Erythroblast (primary cell): Measurements from ENCODE around the gene KIAA1191.

Experiments
- GATA1 ChIP-seq: IDR thresholded peaks from 2 replicates; pipeline ENCODE4 v1.6.1; 2011; ENCODE audit warnings: low read depth, mild to moderate bottlenecking, control low read depth, low read length, moderate library complexity
- POLR2A ChIP-seq: IDR thresholded peaks from 2 replicates; pipeline ENCODE4 v1.6.1; 2011; ENCODE audit warnings: mild to moderate bottlenecking, low read length

DNA sequence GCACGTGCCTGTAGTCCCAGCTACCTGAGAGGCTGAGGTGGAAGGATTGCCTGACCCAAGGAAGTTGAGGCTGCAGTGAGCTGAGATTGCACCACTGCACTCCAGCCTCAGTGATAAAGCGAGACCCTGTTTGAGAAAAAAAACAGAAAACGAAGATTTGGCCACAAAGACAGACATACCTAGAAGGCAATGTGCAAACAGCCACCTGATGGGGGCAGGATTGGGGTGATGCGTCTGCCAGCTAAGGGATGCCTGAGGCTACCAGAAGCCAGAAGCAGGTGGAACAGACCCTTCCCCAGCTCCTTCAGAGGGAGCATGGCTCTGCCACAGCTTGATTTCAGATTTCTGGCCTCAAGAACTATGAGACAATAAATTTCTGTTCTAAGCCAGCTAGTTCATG is 29.9 kb upstream of the KIAA1191 start:
- TF ChIP-seq POLR2A (no peak), GATA1 (no peak)
